HG03342 (cell line): Measurements from ENCODE around the gene SPON2.
A peak's percentile ranks its signal among the peaks of the same experiment; 100 is the strongest.

Source experiments
- ATAC-seq: cut with Tn5 transposase; IDR thresholded peaks from one replicate; pipeline ENCODE4 v1.9.1; 2021; ENCODE audit warnings: mild to moderate bottlenecking, moderate library complexity; ENCODE audit not compliant: unreplicated experiment

The SPON2 gene

GRCh38 chr4:1195109-1195671 lies 22.8 kb upstream of the SPON2 start:
- ATAC-seq = no peak

DNA sequence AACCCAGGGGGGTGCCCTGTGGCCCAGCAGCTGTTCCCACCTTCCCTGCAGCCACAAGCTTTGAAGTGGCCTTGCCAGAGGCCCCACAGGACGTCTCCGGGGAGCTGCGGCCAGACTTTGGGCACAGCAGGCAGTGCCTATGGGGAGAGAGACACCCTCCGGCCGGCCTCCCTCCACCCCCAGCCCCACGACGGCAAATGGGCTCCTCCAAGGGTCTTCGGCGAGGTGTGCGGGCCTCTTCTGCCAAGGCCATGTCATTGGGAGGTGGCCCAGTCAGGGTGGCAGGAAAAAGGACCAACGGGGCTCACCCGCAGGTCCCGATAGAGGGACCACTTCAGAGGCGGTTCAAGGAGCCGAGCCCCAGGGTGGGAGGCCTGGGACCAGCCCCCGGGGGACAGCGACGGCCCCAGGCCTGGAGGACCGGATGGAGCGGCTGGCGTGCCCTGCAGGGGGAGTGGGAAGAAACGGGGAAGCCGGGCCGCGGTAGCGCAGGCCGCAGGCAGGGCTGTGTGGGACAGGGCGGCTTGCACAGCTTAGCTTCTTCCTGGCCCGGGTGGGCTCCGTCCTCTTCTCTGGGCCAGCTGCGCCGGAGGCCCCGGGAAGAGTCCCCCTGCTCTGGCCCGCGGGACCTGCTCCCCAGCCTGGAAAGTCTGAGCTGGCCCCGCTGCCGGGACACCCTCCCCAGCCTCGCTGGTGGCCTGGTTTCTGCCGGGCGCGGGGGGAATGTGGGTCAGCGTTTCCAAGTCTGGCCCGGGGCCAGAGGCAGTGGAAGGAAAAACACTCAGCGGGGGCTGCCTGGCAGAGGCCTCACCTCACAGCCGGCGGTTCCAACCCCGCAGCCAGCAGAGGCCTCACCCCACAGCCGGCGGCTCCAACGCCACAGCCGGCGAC lies 21.9 kb upstream of the SPON2 start:
- no peak for ATAC-seq

GRCh38 chr4:1193206-1194009 lies 21.0 kb upstream of the SPON2 start:
- ATAC-seq = no peak

GRCh38 chr4:1192493-1193205 lies 20.3 kb upstream of the SPON2 start:
- no peak for ATAC-seq

DNA sequence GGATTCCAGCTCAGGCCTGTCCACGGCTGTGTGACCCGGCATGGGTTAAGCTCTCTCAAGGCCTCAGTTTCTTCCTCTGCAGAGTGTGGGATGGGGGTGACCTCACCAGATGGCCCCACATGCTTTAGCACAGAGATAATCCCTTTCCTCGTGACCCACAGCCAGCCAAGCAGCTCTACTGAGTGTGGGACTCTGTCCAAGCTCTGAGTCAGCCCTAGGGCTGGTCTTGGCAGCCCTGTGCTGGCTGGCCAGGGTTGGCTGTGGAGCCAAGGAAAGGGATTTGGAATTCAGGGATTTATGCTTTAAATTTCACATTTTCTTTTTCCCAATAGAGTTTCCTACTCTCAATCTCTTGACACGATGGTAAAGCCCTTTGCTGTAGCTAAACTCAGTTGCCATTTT lies 19.7 kb upstream of the SPON2 start:
- no peak for ATAC-seq

- ATAC-seq = no peak
Observed at GRCh38 chr4:1191621-1192020, 19.2 kb upstream of the SPON2 start.

- peak; percentile 74 for ATAC-seq
Observed at GRCh38 chr4:1187182-1187581, 14.8 kb upstream of the SPON2 start.

- ATAC-seq = peak; percentile 57
Observed at GRCh38 chr4:1183985-1184773, 11.8 kb upstream of the SPON2 start.

DNA sequence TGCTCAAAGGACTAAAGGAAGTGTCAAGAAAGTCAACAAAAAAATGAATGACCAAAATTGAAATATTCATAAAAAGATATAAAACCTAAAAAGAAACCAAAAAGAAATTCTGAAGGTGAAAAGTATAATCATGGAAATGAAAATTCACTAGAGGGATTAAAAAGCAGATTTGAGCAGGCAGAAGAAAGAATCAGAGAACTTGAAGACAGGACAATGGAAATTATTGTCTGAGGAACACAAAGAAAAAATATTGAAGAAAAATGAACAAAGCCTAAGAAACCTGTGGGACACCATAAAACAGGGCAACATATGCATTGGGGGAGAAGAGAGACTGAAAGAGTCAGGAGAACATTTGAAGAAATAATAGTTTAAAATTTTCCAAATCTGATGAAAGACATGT lies 9.9 kb upstream of the SPON2 start:
- ATAC-seq = no peak

DNA sequence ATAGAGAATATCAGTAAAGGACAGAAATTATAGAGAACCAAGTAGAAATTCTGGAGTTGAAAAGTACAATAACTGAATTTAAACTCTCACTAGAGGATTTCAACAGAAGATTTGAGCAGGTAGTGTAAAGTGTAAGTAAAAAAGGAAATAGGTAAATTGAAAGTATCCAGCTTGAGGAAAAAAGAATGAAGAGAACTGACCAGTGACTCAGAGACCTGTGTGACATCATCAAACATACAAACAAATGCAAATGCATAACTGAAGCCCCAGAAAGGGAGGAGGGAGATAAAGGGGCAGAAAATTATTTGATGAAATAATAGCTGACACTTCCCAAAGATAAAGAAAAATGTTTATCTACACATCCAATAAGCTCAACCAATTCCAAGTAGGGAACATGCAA lies 8.3 kb upstream of the SPON2 start:
- ATAC-seq = no peak

DNA sequence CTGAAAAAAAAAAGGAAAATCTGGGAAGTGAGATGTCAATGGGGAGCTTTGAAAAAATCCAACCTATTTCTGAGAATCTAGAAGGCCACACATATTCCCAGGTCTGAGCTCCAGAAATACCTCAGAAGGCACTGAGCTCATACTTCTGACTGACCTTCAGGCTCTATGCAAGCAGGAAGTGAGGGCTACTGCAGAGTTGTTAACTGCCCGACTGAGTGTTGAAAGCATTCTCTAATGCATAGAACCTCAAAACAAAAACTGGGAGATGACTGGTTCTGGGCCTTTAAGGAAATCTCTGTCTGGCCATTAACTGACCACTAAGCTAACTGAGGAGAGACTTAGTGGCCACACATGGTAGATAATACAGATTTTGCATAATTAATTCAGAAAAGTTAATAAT lies 7.6 kb upstream of the SPON2 start:
- ATAC-seq = no peak

- ATAC-seq = no peak
Observed at GRCh38 chr4:1179089-1179441, 6.7 kb upstream of the SPON2 start.

DNA sequence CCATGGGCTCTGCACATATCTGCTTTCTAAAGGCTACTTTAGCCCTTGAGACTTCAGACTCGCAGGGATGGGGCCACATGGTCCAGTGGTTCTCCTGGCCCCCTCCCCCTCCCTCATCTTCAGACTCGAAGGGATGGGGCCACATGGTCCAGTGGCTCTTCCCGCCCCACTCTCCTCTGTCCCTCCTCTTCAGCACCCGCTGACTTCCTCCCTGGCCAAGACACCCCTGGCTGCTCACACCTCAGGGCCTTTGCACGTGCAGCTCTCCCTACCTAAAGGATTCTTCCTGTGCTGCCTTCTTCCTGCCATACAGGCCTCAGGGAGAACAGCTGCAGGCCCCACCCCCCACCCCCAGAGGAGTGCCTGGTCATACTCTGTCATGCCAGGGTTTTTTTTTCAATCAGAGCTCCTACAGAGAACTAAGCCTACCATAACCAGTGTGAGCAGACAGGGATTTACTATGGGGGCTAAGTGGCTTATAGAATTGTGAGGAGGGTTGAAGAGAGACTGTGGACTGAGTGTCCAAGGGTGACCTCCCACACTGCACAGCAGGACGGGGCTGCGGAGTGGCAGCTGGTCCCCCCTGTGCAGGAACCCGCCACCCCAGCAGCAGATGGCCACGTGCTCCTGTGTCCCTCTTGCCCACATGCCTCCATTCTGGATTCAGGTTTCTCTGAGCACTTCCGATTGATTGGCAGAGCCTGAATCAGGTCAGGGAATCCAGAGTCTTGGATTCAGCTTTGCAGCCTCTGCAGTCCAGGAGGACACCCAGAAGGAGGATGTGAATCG lies 6.1 kb upstream of the SPON2 start:
- ATAC-seq = no peak

GRCh38 chr4:1177274-1178141 lies 5.1 kb upstream of the SPON2 start:
- ATAC-seq = no peak

DNA sequence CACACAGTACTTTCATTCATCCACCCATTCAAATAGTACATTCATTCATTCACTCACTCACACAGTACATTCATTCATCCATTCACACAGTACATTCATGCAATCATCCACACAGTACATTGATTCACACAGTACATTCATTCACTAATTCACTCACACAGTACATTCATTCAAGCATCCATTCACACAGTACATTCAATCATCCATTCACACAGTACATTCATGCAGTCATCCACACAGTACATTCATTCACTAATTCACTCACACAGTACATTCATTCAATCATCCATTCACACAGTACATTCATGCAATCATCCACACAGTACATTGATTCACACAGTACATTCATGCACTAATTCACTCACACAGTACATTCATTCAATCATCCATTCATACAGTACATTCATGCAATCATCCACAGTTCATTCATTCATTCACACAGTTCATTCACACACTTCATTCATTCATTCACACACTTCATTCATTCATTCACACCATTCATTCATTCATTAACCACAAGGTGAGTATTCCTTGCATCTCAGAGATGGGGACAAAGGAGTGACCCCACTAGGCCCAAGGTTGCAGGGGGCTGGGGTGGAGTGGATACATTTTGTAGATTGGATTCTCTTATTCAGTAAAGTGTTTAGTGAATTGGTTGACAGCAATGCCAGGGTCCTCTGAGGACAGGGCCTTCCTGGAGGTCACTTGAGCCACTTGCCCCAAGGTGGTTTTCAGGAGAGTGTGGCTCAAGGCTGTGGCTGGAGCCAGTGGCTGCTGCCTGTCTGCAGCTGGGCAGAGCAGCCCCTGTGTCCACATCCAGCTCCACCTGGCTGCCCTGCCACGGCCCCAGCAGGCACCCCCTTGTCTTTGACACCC lies 4.3 kb upstream of the SPON2 start:
- ATAC-seq = no peak

GRCh38 chr4:1175635-1176229 lies 3.3 kb upstream of the SPON2 start:
- ATAC-seq = no peak

DNA sequence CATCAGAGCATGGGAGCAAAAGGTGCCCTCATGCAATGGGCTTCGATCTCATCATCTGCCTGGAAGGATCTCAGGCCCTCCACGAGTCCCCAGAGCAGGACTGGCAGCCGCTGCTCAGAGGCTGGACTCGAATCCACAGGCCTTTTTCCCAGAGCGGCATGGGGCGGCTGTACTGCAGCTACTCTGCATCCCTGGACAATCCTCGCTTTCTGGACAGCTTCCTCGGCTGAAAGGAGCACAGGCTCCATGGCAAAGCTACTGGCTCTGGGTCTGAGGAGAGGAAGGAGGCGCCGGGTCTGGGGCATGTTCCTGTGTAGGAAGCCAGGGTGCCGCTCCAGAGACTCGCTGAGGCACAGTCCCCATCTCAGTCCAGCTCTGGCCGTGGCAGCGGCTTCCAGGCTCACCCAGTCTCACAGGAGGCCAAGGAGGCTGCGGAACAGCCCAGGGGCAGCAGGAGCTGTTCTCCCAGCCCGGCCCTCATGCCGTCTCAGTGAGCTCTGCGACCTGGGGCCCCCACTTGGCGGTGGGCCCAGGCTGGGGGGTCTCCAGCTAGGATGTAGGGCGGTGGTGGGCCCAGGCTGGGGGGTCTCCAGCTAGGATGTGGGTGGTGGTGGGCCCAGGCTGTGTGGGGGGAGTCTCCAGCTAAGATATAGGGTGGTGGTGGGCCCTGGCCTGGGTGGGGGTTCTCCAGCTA lies 2.7 kb upstream of the SPON2 start:
- ATAC-seq = no peak
